GM12878 (cell line): ENCODE results near the gene NSMCE1. TPM values are rescaled to one million over a fixed set of nuclear protein-coding genes. Genes with fewer than 3 reads are reported as not detected.

Source experiments
- ATAC-seq: fragments of 200-7000 bp; cut with Tn5 transposase; 3 replicates; pipeline ENCODE4 v1.9.1; 2020; ENCODE audit warnings: mild to moderate bottlenecking, moderate library complexity
- BruUV-seq: library from RNA; stranded (reverse); fragments of 400-500 nt; replicated peaks from 2 replicates; lab custom pipeline; 2021; lab: Mats Ljungman, UMichigan
- CTCF ChIA-PET: fragments of 300-600 bp; sonication (Branson Sonifier 250); formaldehyde crosslinking; extraction: SDS; loops from one replicate; lab custom pipeline; 2021; ENCODE audit warnings: inconsistent platforms; lab: Yijun Ruan, JAX
- POLR2A ChIA-PET: fragments of 350-600 bp; formaldehyde crosslinking; extraction: SDS; loops from one replicate; lab custom pipeline; 2021; ENCODE audit warnings: inconsistent platforms; lab: Charles Lee
- RAD21 ChIA-PET: fragments of 300-600 bp; sonication (Branson Sonifier 250); formaldehyde crosslinking; loops from one replicate; lab custom pipeline; 2023; ENCODE audit warnings: antibody characterized with exemption; ENCODE audit not compliant: unreplicated experiment; lab: Charles Lee
- SMC1A ChIA-PET: fragments of 300-600 bp; sonication (Branson Sonifier 250); formaldehyde crosslinking; loops from one replicate; lab custom pipeline; 2023; ENCODE audit not compliant: unreplicated experiment, uncharacterized antibody; lab: Charles Lee
- DNase-seq: peaks from one replicate; pipeline ENCODE4 v3.0.0-alpha.2; 2011; ENCODE audit warnings: low read depth, low spot score
- FAIRE-seq: peaks from 3 replicates; lab custom pipeline; 2011; peaks lifted over from hg19 to GRCh38; lab: Jason Lieb, UNC
- H2AFZ ChIP-seq: 2 replicates; pipeline ENCODE4 v1.6.0; 2011; ENCODE audit warnings: low read depth, low read length, control low read depth; ENCODE audit not compliant: control insufficient read depth
- H3K27ac ChIP-seq: 2 replicates; pipeline ENCODE4 v1.5.1; 2011; ENCODE audit warnings: control low read depth; ENCODE audit not compliant: control insufficient read depth, insufficient read depth
- H3K27me3 ChIP-seq, 2 experiments: replicated peaks in 1 of 2; 2 replicates each; pipeline versions ENCODE4 v1.6.0 to v1.6.1; 2011; ENCODE audit warnings: low read length in 1 of 2; ENCODE audit not compliant: control insufficient read depth in 2 of 2, insufficient read depth in 2 of 2
- H3K36me3 ChIP-seq, 2 experiments: 2 replicates each; pipeline ENCODE4 v1.5.1; 2011; ENCODE audit warnings: low read length in 1 of 2; ENCODE audit not compliant: control insufficient read depth in 2 of 2, insufficient read depth in 2 of 2
- H3K4me1 ChIP-seq: 2 replicates; pipeline ENCODE4 v1.6.1; 2011; ENCODE audit warnings: mild to moderate bottlenecking, low read length, moderate library complexity, mixed read lengths; ENCODE audit not compliant: control insufficient read depth, insufficient read depth
- H3K4me2 ChIP-seq: 2 replicates; pipeline ENCODE4 v1.6.0; 2011; ENCODE audit warnings: control low read depth; ENCODE audit not compliant: control insufficient read depth, insufficient read depth
- H3K4me3 ChIP-seq: fragments of 200-600 bp; sonication (generic); 2 replicates; pipeline ENCODE4 v1.5.1; 2016
- H3K79me2 ChIP-seq: 2 replicates; pipeline ENCODE4 v1.6.0; 2011; ENCODE audit warnings: low read length; ENCODE audit not compliant: control insufficient read depth, insufficient read depth
- H3K9ac ChIP-seq: 2 replicates; pipeline ENCODE4 v1.8.0; 2011; ENCODE audit warnings: low read length, control low read depth, mixed read lengths; ENCODE audit not compliant: control insufficient read depth, insufficient read depth
- H3K9me3 ChIP-seq: replicated peaks from 3 replicates; pipeline ENCODE4 v1.5.1; 2011; ENCODE audit warnings: mild to moderate bottlenecking, low read length; ENCODE audit not compliant: control insufficient read depth, insufficient read depth
- H4K20me1 ChIP-seq: 2 replicates; pipeline ENCODE4 v1.6.0; 2011; ENCODE audit not compliant: control insufficient read depth, insufficient read depth
- FOS ChIP-seq: IDR thresholded peaks from 3 replicates; pipeline ENCODE4 v1.6.1; 2011; ENCODE audit warnings: borderline replicate concordance; ENCODE audit not compliant: insufficient read length; ENCODE audit errors: extremely low read depth
- KAT2A ChIP-seq: conservative IDR thresholded peaks from 2 replicates; pipeline ENCODE4 v1.6.1; 2011; ENCODE audit warnings: low read depth, low read length; ENCODE audit not compliant: control insufficient read depth
- NRF1 ChIP-seq: conservative IDR thresholded peaks from 2 replicates; pipeline ENCODE4 v1.6.1; 2011; ENCODE audit warnings: mild to moderate bottlenecking, low read depth, low read length, improper control_type of control experiment
- PAX5 ChIP-seq: IDR thresholded peaks from 2 replicates; pipeline ENCODE4 v1.6.1; 2011; ENCODE audit warnings: low read depth, low read length, borderline replicate concordance
- PAX8 ChIP-seq: fragments of 450-650 bp; IDR thresholded peaks from 2 replicates; pipeline ENCODE4 v1.6.1; 2017; ENCODE audit warnings: mild to moderate bottlenecking, moderate library complexity
- SIX5 ChIP-seq: IDR thresholded peaks from 2 replicates; pipeline ENCODE4 v1.6.1; 2011; ENCODE audit warnings: mild to moderate bottlenecking, low read depth, low read length, moderate library complexity; ENCODE audit not compliant: severe bottlenecking
- SREBF2 ChIP-seq: IDR thresholded peaks from 2 replicates; pipeline ENCODE4 v1.6.1; 2012; ENCODE audit warnings: mild to moderate bottlenecking, low read length
- SRF ChIP-seq, 2 experiments: IDR thresholded peaks; 2 replicates each; pipeline ENCODE4 v1.6.1; 2011; ENCODE audit warnings: low read depth in 2 of 2, low read length in 2 of 2, mild to moderate bottlenecking in 1 of 2, moderate library complexity in 1 of 2
- SUPT20H ChIP-seq: IDR thresholded peaks from 2 replicates; pipeline ENCODE4 v1.6.1; 2011; ENCODE audit warnings: low read depth, mild to moderate bottlenecking, low read length, moderate library complexity, borderline replicate concordance; ENCODE audit not compliant: control insufficient read depth
- ZBTB40 ChIP-seq: fragments of 450-650 bp; IDR thresholded peaks from 2 replicates; pipeline ENCODE4 v1.6.1; 2016; ENCODE audit warnings: mild to moderate bottlenecking, moderate library complexity, borderline replicate concordance
- ZNF622 ChIP-seq: fragments of 450-650 bp; IDR thresholded peaks from 2 replicates; pipeline ENCODE4 v1.6.1; 2017; ENCODE audit warnings: mild to moderate bottlenecking, inconsistent platforms
- ZSCAN29 ChIP-seq: fragments of 450-650 bp; IDR thresholded peaks from 2 replicates; pipeline ENCODE4 v1.6.1; 2017; ENCODE audit warnings: mild to moderate bottlenecking, moderate library complexity
- WGBS: methylation state at CpG from one replicate; pipeline ENCODE4 v1.1.6; 2016; ENCODE audit warnings: low lambda C conversion rate; ENCODE audit not compliant: insufficient replicate concordance, insufficient coverage; ENCODE audit errors: missing lambda C conversion rate; 5-methylcytosine and 5-hydroxymethylcytosine counted together
- in situ Hi-C: fragments of 300-500 bp; cut with MboI; formaldehyde crosslinking; loops from 9 replicates; pipeline ENCODE4 v1.14.3; 2018; ENCODE audit warnings: mixed read lengths
- intact Hi-C: fragments of 100-400 bp; cut with micrococcal nuclease; formaldehyde crosslinking; loops from one replicate; pipeline ENCODE4 v1.14.2; 2022; ENCODE audit not compliant: unreplicated experiment
- polyA plus RNA-seq, 11 experiments: library from polyadenylated mRNA; depleted of rRNA in 4 of 11; unstranded in 6 of 11; stranded (reverse) in 5 of 11; fragments of >200 nt; fragmentation: Nextera tagmentation in 4 of 11; fragmentation: Illumina TruSeq in 1 of 11; extraction: Ambion mirVana in 4 of 11; extraction: Trizol in 1 of 11; gene quantifications; 1 replicate in 1 of 11; 2 replicates in 10 of 11; pipeline versions ENCODE4 v1.2.1 to v1.2.3, GENCODE V29; 2011 to 2016; ENCODE audit warnings: inconsistent platforms in 2 of 11, missing spikeins in 2 of 11, low read depth in 1 of 11
- total RNA-seq, 4 experiments: library from RNA; depleted of rRNA in 3 of 4; stranded (reverse); fragments of >200 nt in 3 of 4; fragmentation: Illumina TruSeq in 1 of 4; extraction: Trizol in 1 of 4; gene quantifications; 2 replicates each; pipeline versions ENCODE4 v1.2.1 to v1.2.3, GENCODE V29; 2013 to 2021

Gene NSMCE1
- total and polyA plus RNA-seq, 10 of the 15 experiments (the other 5 are each of a cell fraction or from before 2014, with no cell fraction given) = 54.0 to 214 (median 71.4) TPM

- FAIRE-seq (no peak), DNase-seq (no peak), ATAC-seq (no peak)
- peaks cover 0 to 3% of the 10 kb centered on the region in 2 experiments; a peak in 2 of 4 replicates for H3K36me3 ChIP-seq
- H3K9me3 ChIP-seq = no peaks in the 10 kb centered on the region
- H3K79me2 ChIP-seq = no peaks in the 10 kb centered on the region
- no peak overlapping the region for H2AFZ ChIP-seq
- H3K9ac ChIP-seq = no peak overlapping the region
- RAD21 ChIA-PET = no interaction called here
- H3K4me3 ChIP-seq = no peak overlapping the region
- H4K20me1 ChIP-seq = no peaks in the 10 kb centered on the region
- no peaks in the 10 kb centered on the region for H3K27me3 ChIP-seq
- intact Hi-C loops (no loop called here), in situ Hi-C loops (no loop called here)
- H3K4me2 ChIP-seq = no peak overlapping the region
- TF ChIP-seq SREBF2 (no peak), SUPT20H (no peak), KAT2A (no peak), ZSCAN29 (no peak), SIX5 (no peak), ZNF622 (no peak), SRF (IDR thresholded peaks at IDR 0.05; ENCODE audit: low read depth in 2 of 2, low read length in 2 of 2) (no peak), ZBTB40 (no peak), PAX8 (no peak), FOS (no peak), NRF1 (no peak), PAX5 (no peak)
- CTCF ChIA-PET = interaction anchor here (1.2 to 1.4 kb wide), 2 partner anchors 97 to 147 kb away, joined by 3 to 5 read pairs; no protein-coding TSS in a partner anchor
- SMC1A ChIA-PET = no interaction called here
- H3K27ac ChIP-seq = no peak overlapping the region
- WGBS = 98% methylated on average over 8 of the region's 8 CpGs
- POLR2A ChIA-PET = no interaction called here
- no peaks in the 10 kb centered on the region for H3K4me1 ChIP-seq
- BruUV-seq = no TSS peak
Observed at GRCh38 chr16:27220527-27220926, 48.0 kb downstream of the NSMCE1 start.
